GM18907 (cell line): Measurements from ENCODE around the gene ZNF460.
"Not testable (repeated sequence)": the region's sequence is repeated elsewhere in the genome, so short reads cannot be mapped to it uniquely, and the experiment has no call there.

Experiments
- ATAC-seq: cut with Tn5 transposase; IDR thresholded peaks from one replicate; pipeline ENCODE4 v1.9.1; 2021; ENCODE audit warnings: mild to moderate bottlenecking, moderate library complexity; ENCODE audit not compliant: unreplicated experiment

The ZNF460 gene

DNA sequence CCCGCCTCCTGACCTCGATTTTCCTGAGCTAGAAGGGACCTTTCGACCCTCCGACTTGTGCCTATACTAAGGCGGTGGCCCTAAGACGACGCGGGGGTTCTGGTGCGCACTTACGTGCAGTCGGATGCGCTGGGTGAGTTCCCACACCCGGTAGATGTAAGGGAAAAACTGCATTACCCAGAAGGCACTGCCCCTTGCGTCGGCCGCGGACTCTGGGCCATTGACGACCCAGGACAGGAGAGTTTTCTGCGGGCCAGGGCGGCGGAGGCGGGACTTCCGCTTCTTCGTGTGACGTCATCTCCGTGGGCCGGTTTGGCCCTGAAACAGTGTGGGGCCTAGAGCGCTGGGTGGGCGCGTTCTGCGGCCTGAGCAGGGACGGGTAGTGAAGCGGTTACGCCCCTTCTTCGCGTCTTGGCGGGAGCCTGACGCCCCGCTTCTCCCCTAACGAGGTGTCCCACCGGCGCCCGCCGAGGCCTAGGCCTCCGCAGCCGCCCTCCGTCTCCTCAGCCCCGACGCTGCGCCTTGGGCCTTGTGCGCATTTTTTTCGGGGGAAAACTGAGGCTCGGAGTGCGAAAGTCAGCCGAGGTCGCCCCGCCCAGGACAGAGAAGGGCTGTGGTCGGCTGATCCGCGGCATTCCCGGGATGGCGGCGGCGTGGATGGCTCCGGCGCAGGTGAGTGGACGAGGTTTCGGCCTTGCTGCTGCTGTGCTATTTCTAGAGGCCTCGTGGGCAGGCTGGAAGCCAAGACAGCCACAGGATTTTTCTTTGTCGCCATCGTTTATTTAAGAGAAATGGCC, at the start of gene ZNF460:
Gene ZNF460 (plus strand): TSS at position 321 of the 797 bp plus-strand sequence. CDS start 322 bp downstream, at position 643.
- ATAC-seq = peak; percentile 85

GRCh38 chr19:57231686-57232085, 48.6 kb upstream of the ZNF460 start:
- ATAC-seq = no peak

DNA sequence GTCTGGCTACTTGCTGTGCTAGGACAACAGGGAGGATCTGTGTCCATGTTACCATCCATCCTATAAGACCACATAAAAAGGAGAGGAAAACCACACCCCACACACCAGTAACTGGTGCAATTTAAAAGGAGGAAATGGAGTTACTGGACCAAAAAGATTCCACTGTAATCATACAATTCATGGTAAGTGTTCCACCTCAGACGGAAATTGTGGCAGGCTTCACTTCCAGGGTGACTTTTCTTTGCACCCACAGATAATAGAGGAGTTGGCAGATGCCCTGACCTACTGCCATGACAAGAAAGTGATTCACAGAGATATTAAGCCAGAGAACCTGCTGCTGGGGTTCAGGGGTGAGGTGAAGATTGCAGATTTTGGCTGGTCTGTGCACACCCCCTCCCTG, 47.1 kb upstream of the ZNF460 start:
- ATAC-seq = no peak

GRCh38 chr19:57239982-57240310, 40.3 kb upstream of the ZNF460 start:
- peak; percentile 29 for ATAC-seq

- ATAC-seq = peak; percentile 91
These were observed 39.8 kb upstream of the ZNF460 start, which contains the start of gene ZNF805 for GRCh38 chr19:57240311-57241090. TSS of gene ZNF805 (plus strand) at chr19:57240632. CDS start at chr19:57240892, 260 bp downstream.

GRCh38 chr19:57241176-57241575, 39.1 kb upstream of the ZNF460 start:
- ATAC-seq = no peak

GRCh38 chr19:57242821-57243220, 37.5 kb upstream of the ZNF460 start:
- no peak for ATAC-seq

- ATAC-seq = no peak
These were observed 35.8 kb upstream of the ZNF460 start for GRCh38 chr19:57244513-57244912.

DNA sequence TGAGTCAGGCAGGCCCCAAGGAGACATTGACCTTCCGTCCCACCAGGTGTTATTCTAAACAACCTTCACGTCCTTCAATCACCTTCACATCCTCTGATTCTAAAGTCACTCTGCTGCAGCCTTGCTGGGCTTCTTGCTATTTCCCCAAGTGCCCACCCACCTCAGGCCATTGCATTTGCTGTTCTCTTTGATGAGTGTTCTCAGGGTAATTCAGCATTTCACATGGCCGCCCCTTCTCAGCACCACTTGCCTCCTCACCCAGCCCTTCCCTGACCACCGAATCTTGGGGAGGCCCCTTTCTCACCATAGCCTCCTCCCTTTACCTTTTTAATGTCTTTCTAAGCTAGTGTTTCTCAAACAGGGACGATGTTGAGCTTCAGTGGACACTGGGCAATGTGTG, 35.2 kb upstream of the ZNF460 start:
- ATAC-seq = no peak

GRCh38 chr19:57245959-57246358, 34.3 kb upstream of the ZNF460 start:
- ATAC-seq = no peak

- ATAC-seq = no peak
These were observed 31.6 kb upstream of the ZNF460 start for GRCh38 chr19:57248646-57249045.

GRCh38 chr19:57249329-57249728, 31.0 kb upstream of the ZNF460 start:
- ATAC-seq = no peak

DNA sequence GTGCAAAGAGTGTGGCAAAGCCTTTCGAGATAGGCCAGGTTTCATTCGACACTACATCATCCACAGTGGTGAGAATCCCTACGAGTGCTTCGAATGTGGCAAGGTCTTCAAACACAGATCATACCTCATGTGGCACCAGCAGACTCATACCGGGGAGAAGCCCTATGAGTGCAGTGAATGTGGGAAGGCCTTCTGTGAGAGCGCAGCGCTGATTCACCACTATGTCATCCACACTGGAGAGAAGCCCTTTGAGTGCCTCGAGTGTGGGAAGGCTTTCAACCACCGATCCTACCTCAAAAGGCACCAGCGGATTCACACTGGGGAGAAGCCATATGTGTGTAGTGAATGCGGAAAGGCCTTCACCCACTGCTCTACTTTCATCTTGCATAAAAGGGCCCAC, 26.5 kb upstream of the ZNF460 start:
- ATAC-seq = not testable (repeated sequence)

DNA sequence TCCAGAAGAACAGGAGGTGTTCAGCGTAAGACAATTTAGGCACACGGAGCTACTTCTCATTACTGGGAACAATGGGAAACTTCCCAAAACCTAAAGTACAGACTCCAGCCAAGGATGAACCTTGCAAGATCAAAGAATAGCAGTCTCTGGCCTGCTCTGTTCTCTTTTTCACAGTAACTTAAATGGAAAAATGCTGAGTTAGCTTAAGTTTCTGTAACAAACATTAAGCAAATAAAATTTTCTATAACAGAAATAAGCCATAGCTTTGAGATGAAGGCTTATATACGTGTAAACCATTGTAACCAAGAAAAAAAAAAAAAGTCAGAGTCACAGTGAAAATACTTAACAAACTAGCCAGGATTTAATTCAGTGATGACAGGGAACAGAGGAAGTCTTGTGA, 18.2 kb upstream of the ZNF460 start:
- no peak for ATAC-seq

DNA sequence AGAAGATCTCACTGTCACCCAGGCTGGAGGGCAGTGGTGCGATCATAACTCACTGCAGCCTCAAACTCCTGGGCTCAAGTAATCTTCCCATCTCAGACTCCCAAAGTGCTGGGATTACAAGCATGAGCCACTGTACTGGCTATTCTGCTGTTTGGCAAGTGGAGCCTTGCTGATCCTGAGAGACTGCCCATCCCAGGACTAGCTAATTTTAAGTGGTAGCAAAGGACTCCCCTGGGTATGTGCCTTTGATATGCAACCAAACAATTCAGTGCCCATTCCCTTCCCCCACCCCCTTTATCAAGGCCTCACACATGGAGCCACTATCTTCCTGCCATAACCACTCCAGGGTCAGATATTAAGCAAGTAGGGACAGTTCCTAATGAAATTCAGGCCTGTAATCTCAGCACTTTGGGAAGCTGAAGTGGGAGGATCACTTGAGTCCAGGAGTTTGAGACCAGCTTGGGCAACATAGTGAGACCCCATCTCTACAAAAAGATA, 17.0 kb upstream of the ZNF460 start:
- ATAC-seq = no peak

GRCh38 chr19:57267291-57267690, 13.0 kb upstream of the ZNF460 start:
- ATAC-seq = no peak

- peak; percentile 57 for ATAC-seq
These were observed 10.6 kb upstream of the ZNF460 start for GRCh38 chr19:57269515-57270250.

DNA sequence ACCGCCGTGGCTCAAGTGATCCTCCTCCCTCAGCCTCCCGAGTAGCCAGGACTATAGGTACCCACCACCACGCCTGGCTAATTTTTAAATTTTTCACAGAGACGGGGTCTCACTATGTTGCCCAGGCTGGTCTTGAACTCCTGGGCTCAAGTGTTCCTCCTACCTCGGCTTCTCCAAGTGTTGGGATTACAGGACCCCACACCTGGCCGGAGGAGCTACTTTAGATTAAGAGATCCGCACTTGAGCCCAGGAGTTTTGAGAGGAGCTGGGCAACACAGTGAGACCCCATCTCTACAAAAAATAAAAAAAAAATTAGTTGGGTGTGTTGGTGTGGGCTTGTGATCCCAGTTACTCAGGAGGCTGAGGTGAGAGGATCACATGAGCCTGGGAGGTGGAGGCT, 9.0 kb upstream of the ZNF460 start:
- ATAC-seq = no peak

DNA sequence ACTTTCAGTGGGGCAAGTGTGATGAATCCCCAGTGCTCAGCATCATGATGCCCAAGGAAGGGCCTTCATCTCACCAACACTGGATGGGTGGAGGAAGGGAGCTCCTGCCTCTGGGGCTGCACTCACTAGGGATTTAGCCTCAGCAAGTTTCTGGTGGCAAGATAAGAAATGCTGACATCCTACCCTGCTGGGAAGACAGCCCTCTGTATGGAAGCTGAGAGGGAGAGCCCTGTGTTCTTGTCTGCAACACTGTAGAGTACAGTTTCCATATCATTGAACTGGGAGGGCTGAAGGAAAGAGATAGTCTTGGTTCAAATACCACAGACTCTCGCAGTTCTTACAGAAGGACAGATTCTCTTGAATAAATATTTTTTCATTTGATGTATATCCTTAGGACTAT, 7.3 kb upstream of the ZNF460 start:
- no peak for ATAC-seq

DNA sequence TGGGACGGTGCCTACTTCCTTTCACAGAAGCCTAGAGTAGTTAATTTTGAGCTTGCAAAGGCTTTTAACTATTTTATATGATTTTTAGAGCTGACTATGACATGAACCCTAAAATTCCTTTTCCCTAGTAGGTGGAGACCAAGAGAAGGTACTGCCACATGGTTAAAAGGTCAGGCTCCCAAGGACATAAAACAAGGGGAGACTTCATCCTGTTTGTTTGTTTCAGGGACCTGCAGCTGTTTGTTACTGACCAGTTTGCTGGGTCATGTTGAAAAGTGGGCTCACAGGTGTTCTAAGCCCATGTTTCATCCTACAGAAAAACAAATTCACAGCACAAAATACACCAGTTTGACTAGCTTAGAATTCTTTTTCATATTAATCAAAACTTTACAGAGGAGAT, 3.9 kb upstream of the ZNF460 start:
- ATAC-seq = no peak

DNA sequence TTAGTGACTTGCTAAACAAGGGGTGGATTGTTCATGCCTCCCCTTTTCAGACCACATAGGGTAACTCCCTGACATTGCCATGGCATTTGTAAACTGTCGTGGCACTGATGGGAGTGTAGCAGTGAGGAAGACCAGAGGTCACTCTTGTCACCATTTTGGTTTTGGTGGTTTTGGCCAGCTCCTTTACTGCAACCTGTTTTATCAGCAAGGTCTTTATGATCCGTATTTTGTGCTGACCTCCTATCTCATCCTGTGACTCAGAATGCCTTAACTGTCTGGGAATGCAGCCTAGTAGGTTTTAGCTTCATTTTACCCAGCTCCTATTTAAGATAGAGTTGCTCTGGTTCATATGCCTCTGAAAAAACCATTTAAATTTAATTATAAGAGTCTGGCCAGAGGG, 1.8 kb upstream of the ZNF460 start:
- ATAC-seq = not testable (repeated sequence)
